Liver (tissue), 9 donors: ENCODE results near the gene DLL1. TPM values are rescaled to one million over a fixed set of nuclear protein-coding genes. Genes with fewer than 3 reads are reported as not detected.

Experiments used
- DNase-seq: peaks from one replicate; pipeline ENCODE4 v3.0.0-alpha.2; 2017; ENCODE audit warnings: low spot score
- H3K27ac ChIP-seq, 2 donors: one replicate each; pipeline ENCODE4 v1.7.0; 2013; ENCODE audit warnings: inconsistent platforms in 2 of 2, low read length in 2 of 2, control low read depth in 1 of 2, low read depth in 1 of 2, mild to moderate bottlenecking in 1 of 2
- H3K27me3 ChIP-seq, 4 donors: one replicate each; pipeline versions ENCODE4 v1.6.1 to v1.7.0; 2013; ENCODE audit warnings: low read length in 3 of 4, inconsistent platforms in 1 of 4, mild to moderate bottlenecking in 1 of 4, moderate library complexity in 1 of 4; ENCODE audit not compliant: control insufficient read depth in 4 of 4, insufficient read depth in 4 of 4
- H3K36me3 ChIP-seq, 4 donors: one replicate each; pipeline versions ENCODE4 v1.6.1 to v1.7.0; 2013; ENCODE audit warnings: low read length in 3 of 4, mild to moderate bottlenecking in 3 of 4, low read depth in 1 of 4, moderate library complexity in 1 of 4; ENCODE audit not compliant: control insufficient read depth in 4 of 4, insufficient read depth in 3 of 4
- H3K4me1 ChIP-seq, 4 donors: one replicate each; pipeline versions ENCODE4 v1.6.1 to v1.7.0; 2013; ENCODE audit warnings: low read length in 3 of 4, mild to moderate bottlenecking in 3 of 4, moderate library complexity in 1 of 4; ENCODE audit not compliant: control insufficient read depth in 4 of 4, insufficient read depth in 4 of 4
- H3K4me3 ChIP-seq, 3 donors: one replicate each; pipeline versions ENCODE4 v1.6.1 to v1.7.0; 2013; ENCODE audit warnings: low read length in 3 of 3, control low read depth in 1 of 3, low read depth in 1 of 3, mild to moderate bottlenecking in 1 of 3
- H3K9ac ChIP-seq, 2 donors: one replicate each; pipeline ENCODE4 v1.7.0; 2013; ENCODE audit warnings: low read length in 2 of 2, mild to moderate bottlenecking in 2 of 2, moderate library complexity in 2 of 2, control low read depth in 1 of 2, low read depth in 1 of 2
- H3K9me3 ChIP-seq, 4 donors: one replicate each; pipeline versions ENCODE4 v1.6.1 to v1.7.0; 2013; ENCODE audit warnings: low read length in 3 of 4; ENCODE audit not compliant: control insufficient read depth in 4 of 4
- EGR1 ChIP-seq, 2 donors: IDR thresholded peaks; 2 replicates each; pipeline ENCODE4 v1.6.1; 2016 to 2018; ENCODE audit warnings: antibody characterized with exemption in 2 of 2, low read depth in 2 of 2
- FOXA1 ChIP-seq: IDR thresholded peaks from 2 replicates; pipeline ENCODE4 v1.6.1; 2016; ENCODE audit warnings: antibody characterized with exemption
- GABPA ChIP-seq, 2 donors: IDR thresholded peaks in 1 of 2; conservative IDR thresholded peaks in 1 of 2; 2 replicates each; pipeline ENCODE4 v1.6.1; 2016; ENCODE audit warnings: antibody characterized with exemption in 2 of 2, mild to moderate bottlenecking in 1 of 2, moderate library complexity in 1 of 2
- HNF4A ChIP-seq, 2 donors: conservative IDR thresholded peaks; 2 replicates each; pipeline ENCODE4 v1.6.1; 2016; ENCODE audit warnings: antibody characterized with exemption in 2 of 2, mild to moderate bottlenecking in 2 of 2
- HNF4G ChIP-seq: IDR thresholded peaks from 2 replicates; pipeline ENCODE4 v1.6.1; 2016; ENCODE audit warnings: antibody characterized with exemption
- JUND ChIP-seq, 2 donors: IDR thresholded peaks; 2 replicates each; pipeline ENCODE4 v1.6.1; 2016; ENCODE audit warnings: antibody characterized with exemption in 2 of 2
- NR2F2 ChIP-seq: IDR thresholded peaks from 2 replicates; pipeline ENCODE4 v1.6.1; 2016; ENCODE audit warnings: antibody characterized with exemption
- RAD21 ChIP-seq, 2 donors: IDR thresholded peaks; 2 replicates each; pipeline ENCODE4 v1.6.1; 2016; ENCODE audit warnings: antibody characterized with exemption in 2 of 2, mild to moderate bottlenecking in 2 of 2
- RXRA ChIP-seq, 2 donors: IDR thresholded peaks; 2 replicates each; pipeline ENCODE4 v1.6.1; 2017 to 2018; ENCODE audit warnings: antibody characterized with exemption in 2 of 2, mild to moderate bottlenecking in 1 of 2
- SP1 ChIP-seq: IDR thresholded peaks from 2 replicates; pipeline ENCODE4 v1.6.1; 2018; ENCODE audit warnings: antibody characterized with exemption, mild to moderate bottlenecking
- TAF1 ChIP-seq: conservative IDR thresholded peaks from 2 replicates; pipeline ENCODE4 v1.6.1; 2016; ENCODE audit warnings: antibody characterized with exemption, mild to moderate bottlenecking
- YY1 ChIP-seq: IDR thresholded peaks from 2 replicates; pipeline ENCODE4 v1.6.1; 2016; ENCODE audit warnings: antibody characterized with exemption, mild to moderate bottlenecking
- WGBS: extraction: QIAGEN DNeasy Blood & Tissue Kit; methylation state at CpG from one replicate; pipeline ENCODE4 v1.1.7; 2013; 5-methylcytosine and 5-hydroxymethylcytosine counted together
- polyA plus RNA-seq, 2 donors: library from polyadenylated mRNA; stranded (reverse) in 1 of 2; unstranded in 1 of 2; fragments of 200-250 nt in 1 of 2; fragments of >200 nt in 1 of 2; fragmentation: Nextera tagmentation in 1 of 2; extraction: Ambion mirVana in 1 of 2; gene quantifications; one replicate each; pipeline versions ENCODE4 v1.2.1 to v1.2.3, GENCODE V29; 2013 to 2015
- total RNA-seq, 2 donors: library from RNA; depleted of rRNA; stranded (reverse); fragments of >200 nt; gene quantifications; one replicate each; pipeline ENCODE4 v1.2.3, GENCODE V29; 2014
- TF ChIP-seq, protein P1 (sequence below): IDR thresholded peaks from 2 replicates; pipeline ENCODE4 v1.6.1; 2016; ENCODE audit warnings: antibody characterized with exemption
- TF ChIP-seq, protein P2 (sequence below): fragments of 150-350 bp; IDR thresholded peaks from 2 replicates; pipeline ENCODE4 v1.5.1; 2017; ENCODE audit warnings: improper control_type of control experiment, low read depth, low read length; ENCODE audit not compliant: missing input control
- TF ChIP-seq, protein P3 (sequence below): IDR thresholded peaks from 2 replicates; pipeline ENCODE4 v1.6.1; 2016; ENCODE audit warnings: antibody characterized with exemption, mild to moderate bottlenecking
- TF ChIP-seq, protein P4 (sequence below): IDR thresholded peaks from 2 replicates; pipeline ENCODE4 v1.6.1; 2016; ENCODE audit warnings: antibody characterized with exemption
- TF ChIP-seq, protein P5 (sequence below): IDR thresholded peaks from 2 replicates; pipeline ENCODE4 v1.6.1; 2016; ENCODE audit warnings: antibody characterized with exemption
- donor health status: healthy.
- donor health status: healthy.
- donor health status: healthy.
- donor health status: healthy.
- donor health status: healthy.

DLL1 gene
- total and polyA plus RNA-seq, 4 donors = 1.0 to 2.3 (median 1.7) TPM

DNA sequence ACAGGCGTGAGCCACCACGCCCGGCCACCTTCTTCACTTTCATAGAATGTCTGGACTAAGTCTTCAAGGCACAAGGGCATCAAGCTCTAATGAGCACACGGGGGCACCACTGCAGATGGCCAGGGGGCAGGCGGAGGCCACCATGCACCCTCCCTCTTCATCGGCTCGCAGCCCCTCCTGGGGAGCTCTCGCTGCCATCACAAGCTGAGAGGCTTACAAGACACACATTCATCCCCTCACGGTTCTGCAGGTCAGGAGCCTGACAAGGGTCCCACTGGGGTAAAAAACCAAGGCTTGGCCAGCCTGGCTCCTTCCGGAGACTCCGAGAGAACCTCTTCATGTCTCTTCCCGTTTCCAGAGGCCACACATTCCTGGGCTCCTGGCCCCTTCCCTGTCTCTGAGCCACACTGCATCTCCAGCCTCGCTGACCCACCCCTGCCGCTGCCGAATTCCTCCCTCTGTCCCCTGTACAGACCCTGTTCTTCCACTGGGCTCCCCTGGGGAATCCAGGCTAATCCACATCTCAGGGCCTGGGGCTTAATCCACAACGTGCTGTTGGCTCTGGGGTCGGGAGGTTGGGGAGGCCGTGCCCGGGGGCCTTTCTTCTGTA, 19.8 kb downstream of the DLL1 start:
- DNase-seq = no peak

More for the DNA sequence above, 19.8 kb downstream of the DLL1 start:
- Histone ChIP-seq H3K27me3 (no peaks in the 10 kb centered on the region), H3K4me3 (no peak overlapping the region), H3K9me3 (no peaks in the 10 kb centered on the region), H3K36me3 (no peaks in the 10 kb centered on the region), H3K4me1 (peaks cover 0 to 1% (median under 1%) of the 10 kb centered on the region in 4 donors), H3K27ac (no peak overlapping the region), H3K9ac (no peak overlapping the region)
- 94% methylated on average over 19 of the region's 19 CpGs for WGBS
- no peak for TF ChIP-seq GABPA (IDR thresholded peaks at IDR 0.05 in 1 of 2, conservative IDR thresholded peaks at IDR 0.05 in 1 of 2)
- TF ChIP-seq, protein P1, sequence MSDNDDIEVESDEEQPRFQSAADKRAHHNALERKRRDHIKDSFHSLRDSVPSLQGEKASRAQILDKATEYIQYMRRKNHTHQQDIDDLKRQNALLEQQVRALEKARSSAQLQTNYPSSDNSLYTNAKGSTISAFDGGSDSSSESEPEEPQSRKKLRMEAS = no peak
- no peak for TF ChIP-seq SP1
- TF ChIP-seq NR2F2 = no peak
- TF ChIP-seq, protein P2, sequence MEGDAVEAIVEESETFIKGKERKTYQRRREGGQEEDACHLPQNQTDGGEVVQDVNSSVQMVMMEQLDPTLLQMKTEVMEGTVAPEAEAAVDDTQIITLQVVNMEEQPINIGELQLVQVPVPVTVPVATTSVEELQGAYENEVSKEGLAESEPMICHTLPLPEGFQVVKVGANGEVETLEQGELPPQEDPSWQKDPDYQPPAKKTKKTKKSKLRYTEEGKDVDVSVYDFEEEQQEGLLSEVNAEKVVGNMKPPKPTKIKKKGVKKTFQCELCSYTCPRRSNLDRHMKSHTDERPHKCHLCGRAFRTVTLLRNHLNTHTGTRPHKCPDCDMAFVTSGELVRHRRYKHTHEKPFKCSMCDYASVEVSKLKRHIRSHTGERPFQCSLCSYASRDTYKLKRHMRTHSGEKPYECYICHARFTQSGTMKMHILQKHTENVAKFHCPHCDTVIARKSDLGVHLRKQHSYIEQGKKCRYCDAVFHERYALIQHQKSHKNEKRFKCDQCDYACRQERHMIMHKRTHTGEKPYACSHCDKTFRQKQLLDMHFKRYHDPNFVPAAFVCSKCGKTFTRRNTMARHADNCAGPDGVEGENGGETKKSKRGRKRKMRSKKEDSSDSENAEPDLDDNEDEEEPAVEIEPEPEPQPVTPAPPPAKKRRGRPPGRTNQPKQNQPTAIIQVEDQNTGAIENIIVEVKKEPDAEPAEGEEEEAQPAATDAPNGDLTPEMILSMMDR = no peak
- TF ChIP-seq HNF4A (conservative IDR thresholded peaks at IDR 0.05) = no peak
- TF ChIP-seq JUND (IDR thresholded peaks at IDR 0.05) = no peak
- no peak for TF ChIP-seq HNF4G
- TF ChIP-seq, protein P3, sequence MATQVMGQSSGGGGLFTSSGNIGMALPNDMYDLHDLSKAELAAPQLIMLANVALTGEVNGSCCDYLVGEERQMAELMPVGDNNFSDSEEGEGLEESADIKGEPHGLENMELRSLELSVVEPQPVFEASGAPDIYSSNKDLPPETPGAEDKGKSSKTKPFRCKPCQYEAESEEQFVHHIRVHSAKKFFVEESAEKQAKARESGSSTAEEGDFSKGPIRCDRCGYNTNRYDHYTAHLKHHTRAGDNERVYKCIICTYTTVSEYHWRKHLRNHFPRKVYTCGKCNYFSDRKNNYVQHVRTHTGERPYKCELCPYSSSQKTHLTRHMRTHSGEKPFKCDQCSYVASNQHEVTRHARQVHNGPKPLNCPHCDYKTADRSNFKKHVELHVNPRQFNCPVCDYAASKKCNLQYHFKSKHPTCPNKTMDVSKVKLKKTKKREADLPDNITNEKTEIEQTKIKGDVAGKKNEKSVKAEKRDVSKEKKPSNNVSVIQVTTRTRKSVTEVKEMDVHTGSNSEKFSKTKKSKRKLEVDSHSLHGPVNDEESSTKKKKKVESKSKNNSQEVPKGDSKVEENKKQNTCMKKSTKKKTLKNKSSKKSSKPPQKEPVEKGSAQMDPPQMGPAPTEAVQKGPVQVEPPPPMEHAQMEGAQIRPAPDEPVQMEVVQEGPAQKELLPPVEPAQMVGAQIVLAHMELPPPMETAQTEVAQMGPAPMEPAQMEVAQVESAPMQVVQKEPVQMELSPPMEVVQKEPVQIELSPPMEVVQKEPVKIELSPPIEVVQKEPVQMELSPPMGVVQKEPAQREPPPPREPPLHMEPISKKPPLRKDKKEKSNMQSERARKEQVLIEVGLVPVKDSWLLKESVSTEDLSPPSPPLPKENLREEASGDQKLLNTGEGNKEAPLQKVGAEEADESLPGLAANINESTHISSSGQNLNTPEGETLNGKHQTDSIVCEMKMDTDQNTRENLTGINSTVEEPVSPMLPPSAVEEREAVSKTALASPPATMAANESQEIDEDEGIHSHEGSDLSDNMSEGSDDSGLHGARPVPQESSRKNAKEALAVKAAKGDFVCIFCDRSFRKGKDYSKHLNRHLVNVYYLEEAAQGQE = no peak
- no peak for TF ChIP-seq TAF1
- TF ChIP-seq, protein P4, sequence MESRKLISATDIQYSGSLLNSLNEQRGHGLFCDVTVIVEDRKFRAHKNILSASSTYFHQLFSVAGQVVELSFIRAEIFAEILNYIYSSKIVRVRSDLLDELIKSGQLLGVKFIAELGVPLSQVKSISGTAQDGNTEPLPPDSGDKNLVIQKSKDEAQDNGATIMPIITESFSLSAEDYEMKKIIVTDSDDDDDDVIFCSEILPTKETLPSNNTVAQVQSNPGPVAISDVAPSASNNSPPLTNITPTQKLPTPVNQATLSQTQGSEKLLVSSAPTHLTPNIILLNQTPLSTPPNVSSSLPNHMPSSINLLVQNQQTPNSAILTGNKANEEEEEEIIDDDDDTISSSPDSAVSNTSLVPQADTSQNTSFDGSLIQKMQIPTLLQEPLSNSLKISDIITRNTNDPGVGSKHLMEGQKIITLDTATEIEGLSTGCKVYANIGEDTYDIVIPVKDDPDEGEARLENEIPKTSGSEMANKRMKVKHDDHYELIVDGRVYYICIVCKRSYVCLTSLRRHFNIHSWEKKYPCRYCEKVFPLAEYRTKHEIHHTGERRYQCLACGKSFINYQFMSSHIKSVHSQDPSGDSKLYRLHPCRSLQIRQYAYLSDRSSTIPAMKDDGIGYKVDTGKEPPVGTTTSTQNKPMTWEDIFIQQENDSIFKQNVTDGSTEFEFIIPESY = no peak
- no peak for TF ChIP-seq YY1
- no peak for TF ChIP-seq EGR1 (IDR thresholded peaks at IDR 0.05; ENCODE audit: low read depth in 2 of 2)
- no peak for TF ChIP-seq RXRA (IDR thresholded peaks at IDR 0.05)
- TF ChIP-seq, protein P5, sequence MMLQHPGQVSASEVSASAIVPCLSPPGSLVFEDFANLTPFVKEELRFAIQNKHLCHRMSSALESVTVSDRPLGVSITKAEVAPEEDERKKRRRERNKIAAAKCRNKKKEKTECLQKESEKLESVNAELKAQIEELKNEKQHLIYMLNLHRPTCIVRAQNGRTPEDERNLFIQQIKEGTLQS = no peak
- no peak for TF ChIP-seq FOXA1
- TF ChIP-seq RAD21 (IDR thresholded peaks at IDR 0.05) = no peak
